ENCODE data around the gene EDDM13.
"Not testable (repeated sequence)": the region's sequence is repeated elsewhere in the genome, so short reads cannot be mapped to it uniquely, and the experiment has no call there.

Gene EDDM13

DNA sequence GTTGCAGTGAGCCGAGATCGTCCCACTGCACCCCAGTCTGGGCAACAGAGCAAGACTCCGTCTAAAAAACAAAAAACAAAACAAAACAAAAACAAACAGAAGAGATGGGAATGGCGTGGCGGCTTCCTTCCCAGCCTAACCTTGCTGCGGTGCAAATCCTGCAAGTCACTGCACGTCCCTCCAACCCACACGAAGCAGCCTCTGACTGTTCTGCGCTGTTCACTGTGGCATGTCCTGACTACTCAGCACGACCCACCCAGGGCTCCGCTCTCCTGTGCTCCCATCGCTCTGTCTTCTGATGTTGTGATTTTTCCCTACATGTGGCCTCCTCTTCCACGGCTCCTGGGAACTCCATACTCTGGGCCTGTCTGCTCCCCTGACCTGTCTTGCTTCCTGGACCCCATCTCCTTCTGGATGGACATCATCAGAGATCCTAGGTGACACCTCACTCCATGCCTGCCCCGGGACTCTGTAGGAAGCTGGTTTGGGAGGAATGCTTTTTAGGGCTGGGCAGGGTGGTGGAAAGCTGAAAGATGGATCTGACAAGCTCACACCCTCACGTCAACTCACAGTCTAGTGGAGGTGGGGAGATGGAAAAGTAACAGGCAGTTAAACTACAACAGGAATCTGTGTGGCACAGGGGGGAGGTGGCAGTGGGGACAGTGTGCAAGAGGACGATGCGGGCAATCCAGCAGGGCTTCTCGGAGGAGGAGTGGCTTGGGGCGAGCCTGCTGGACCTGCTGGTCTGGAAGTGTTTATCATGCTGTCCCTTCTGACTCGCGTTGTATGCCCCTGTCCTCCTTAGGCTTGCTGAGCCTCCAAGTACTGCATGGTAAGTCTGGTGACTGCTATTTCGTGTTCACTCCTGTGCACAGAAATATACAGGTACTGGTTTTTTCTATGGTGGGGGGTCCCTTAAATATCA, 23.2 kb downstream of the EDDM13 start:
- DNase-seq = no peak

- no peak for DNase-seq
Observed at GRCh38 chr19:56297010-56297409, 24.5 kb downstream of the EDDM13 start.

- no peak for DNase-seq
Observed at GRCh38 chr19:56299688-56300087, 27.1 kb downstream of the EDDM13 start.

- peak; percentile 20 for DNase-seq
Observed at GRCh38 chr19:56301155-56301554, 28.6 kb downstream of the EDDM13 start.

DNA sequence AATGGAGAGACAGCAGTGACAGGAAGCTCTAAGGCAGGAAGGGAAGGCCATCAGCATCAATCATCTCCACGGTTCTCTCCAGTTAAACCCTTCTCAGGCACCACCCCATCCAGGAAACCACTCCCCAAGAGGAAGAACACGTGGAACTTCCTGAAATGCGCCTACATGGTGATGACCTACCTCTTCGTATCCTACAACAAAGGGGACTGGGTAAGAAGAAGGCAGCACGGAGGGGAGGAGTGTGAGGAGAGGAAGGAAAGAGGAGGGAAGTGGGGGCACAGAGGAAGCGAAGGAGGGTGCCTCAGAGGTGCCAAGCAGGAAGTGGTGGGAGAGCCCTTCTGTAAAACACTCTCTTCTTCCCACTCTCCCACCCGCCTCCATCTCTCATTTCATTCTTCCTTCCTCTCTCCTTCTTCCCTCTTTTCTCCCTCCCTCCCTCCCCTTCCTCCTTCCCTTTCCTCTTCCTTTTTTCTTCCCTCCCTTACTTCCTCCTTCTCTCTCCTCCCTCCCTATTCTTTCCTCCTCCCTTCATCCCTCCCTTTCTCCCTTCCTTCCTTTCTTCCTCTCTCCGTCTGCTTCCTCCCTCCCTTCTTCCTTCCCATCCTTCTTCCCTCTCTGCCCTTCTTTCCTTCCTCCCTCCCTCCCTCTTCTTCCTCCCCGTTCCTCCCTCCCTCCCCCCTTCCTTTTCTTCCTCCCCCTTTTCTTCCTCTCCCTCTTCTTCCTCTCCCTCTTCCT, 29.5 kb downstream of the EDDM13 start:
- DNase-seq = no peak

- no peak for DNase-seq
Observed at GRCh38 chr19:56304243-56304642, 31.7 kb downstream of the EDDM13 start.

DNA sequence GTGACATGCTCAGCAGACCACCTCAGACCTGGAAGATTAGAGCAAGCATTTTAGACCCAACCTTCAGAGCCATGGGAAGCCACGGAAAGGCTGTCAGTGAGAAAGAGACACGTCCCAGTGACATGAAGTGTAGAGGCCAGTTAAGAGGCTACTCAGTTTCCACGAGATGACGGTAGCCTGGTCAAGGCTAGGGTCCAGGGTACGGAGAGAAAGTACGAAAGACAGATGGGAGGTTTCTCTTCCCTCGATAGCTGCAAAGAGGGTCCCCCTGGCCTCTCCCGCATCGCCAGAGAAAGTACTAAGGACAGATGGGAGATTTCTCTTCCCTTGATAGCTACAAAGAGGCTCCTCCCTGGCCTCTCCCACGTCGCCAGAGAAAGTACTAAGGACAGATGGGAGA, 33.5 kb downstream of the EDDM13 start:
- DNase-seq = no peak

DNA sequence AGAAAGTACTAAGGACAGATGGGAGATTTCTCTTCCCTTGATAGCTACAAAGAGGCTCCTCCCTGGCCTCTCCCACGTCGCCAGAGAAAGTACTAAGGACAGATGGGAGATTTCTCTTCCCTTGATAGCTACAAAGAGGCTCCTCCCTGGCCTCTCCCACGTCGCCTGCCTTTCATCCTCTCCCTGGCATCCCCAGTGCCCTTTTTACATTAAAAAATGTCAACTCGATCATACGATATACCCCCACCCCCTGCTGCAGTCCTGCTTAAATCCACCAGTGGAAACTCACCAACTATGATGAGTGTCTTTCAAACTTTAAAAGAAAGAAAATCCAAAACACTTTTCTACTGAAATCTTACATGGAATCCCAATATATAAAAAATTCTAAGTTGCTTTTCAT, 34.5 kb downstream of the EDDM13 start:
- not testable (repeated sequence) for DNase-seq

- no peak for DNase-seq
Observed at GRCh38 chr19:56308792-56309191, 36.2 kb downstream of the EDDM13 start.

- DNase-seq = peak; percentile 74
Observed at GRCh38 chr19:56309511-56310185, 37.1 kb downstream of the EDDM13 start.

GRCh38 chr19:56310462-56310861, 37.9 kb downstream of the EDDM13 start:
- DNase-seq = no peak

GRCh38 chr19:56312342-56312741, 39.8 kb downstream of the EDDM13 start:
- no peak for DNase-seq

DNA sequence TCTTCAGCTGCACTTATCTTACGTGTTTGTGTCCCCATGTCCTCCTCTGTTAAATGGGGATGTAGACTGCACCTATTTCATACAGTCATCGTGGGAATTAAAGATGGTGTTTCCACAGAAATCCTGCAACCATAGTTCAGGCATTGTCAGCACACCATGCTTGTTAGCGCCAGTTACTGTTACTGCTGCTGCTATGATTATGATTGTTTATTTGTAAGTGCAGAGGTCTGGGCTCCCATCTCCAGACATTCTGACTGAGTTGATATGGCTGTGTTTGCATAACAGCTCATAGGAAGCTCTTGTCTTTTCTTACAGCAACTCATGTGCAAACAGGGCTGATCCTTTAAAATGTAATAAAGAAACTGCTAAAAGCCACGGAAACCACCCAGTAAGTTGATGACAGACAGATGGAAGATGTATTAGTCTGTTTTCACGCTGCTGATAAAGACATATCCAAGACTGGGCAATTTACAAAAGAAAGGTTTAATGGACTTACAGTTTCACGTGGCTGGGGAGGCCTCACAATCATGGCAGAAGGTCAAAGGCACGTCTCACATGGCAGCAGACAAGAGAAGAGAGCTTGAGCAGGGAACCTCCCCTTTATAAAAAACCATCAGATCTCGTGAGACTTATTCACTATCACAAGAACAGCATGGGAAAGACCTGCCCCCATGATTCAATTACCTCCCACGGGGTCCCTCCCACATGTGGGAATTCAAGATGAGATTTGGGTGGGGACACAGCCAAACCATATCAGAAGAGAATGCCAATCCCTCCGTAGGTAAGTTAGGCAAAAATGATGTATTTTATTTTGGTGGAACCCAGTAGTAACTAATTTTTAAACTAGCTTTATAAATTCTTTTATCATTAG, 40.5 kb downstream of the EDDM13 start:
- DNase-seq = no peak

- peak; percentile 90 for DNase-seq
Observed at GRCh38 chr19:56314018-56314380, 41.5 kb downstream of the EDDM13 start.

DNA sequence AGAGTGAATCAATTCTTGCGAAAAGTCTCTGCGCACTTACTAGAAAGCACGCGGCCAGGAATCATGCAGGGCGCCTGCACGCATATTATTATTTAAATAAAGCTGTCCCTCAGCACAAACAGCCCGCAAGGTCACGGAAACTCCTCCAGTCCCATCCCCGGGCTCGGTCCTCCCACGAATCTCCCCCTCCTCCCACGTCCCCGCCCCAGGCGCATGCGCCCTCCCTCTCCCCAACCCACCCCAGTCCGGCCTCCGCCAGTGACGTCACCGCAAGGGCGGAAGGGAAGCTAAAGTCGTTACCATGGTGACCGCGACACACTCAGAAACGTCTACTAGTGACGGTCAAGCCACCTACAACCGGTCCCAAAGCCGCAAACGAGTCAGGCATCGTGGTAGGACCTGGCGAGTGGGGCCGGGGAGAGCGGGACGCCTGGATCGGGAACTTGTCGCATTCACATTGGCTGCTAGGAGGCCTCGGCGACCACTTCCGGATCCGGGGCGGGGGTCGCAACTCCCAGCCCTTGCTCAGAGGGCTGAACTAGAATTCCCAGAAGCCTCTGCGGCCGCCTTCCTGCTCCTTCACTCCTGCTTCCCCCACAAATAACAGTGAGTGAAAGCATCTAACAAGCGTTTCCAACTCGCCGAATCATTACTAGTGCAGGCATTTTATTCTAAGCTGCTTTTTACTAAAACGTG, 42.0 kb downstream of the EDDM13 start, which contains the start of gene ZSCAN5A:
TSS of gene ZSCAN5A (minus strand) at position 459 of the 696 bp plus-strand sequence. CDS start 89,793 bp downstream, outside the sequence.
- DNase-seq = peak; percentile 98

DNA sequence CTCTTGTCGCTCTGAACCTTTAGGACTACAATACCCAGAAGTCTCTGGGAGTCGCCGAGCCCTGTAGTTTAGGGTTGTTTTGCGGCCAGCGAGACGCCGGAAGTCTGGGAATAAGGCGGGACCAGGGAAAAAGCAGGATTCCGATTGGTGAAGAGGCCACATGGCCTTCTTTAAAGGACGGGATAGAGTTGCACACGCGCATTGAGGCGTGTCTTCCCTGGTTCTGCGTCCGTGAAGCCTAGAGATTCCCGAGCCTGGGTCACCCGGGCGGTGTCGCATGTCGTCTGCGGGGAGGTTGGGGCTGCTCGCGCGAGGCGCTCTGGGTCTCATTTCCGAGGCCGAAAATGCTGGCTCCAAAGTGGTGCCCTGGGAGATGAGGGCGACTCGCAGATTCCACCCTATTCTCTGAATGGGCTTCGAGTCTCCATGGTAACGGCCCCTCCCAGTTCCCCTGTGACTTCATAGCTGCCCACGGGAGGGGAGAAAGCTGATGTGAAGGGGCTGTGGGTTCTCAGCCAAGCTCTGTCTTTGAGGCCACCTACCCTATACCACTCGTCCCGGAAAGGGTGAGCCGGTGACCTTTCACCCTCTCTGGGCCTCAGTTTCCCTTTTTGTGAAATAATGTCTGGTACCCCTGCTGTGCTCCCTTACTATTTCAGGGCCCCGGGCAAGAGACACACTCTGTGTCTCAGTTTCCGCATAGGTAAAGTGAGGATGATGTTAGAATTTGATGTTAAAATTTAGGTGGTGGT, 42.7 kb downstream of the EDDM13 start:
- peak; percentile 99 for DNase-seq

- no peak for DNase-seq
Observed at GRCh38 chr19:56316728-56317127, 44.2 kb downstream of the EDDM13 start.

DNA sequence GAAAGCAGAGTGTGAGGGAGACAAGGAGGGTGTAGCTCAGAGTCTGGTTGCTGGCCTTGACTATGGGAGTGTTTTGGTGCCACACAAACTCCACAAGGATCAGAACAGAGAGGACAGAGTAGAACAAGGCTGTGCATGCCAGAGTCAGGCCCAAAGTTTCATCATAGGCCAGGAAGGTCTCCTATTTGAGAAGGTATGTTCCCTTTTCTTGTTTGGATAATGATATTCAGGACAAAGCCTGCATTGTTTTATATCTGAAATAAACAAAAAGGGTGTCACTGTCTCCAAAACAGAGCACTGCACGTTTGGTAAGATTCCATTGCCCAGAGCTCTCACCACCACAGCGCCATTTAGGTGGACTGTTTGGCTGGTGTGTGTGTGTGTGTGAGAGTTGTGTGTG, 45.2 kb downstream of the EDDM13 start:
- DNase-seq = no peak

GRCh38 chr19:56319991-56320390, 47.4 kb downstream of the EDDM13 start:
- no peak for DNase-seq

- DNase-seq = no peak
Observed at GRCh38 chr19:56321254-56321988, 48.9 kb downstream of the EDDM13 start.
